ENCODE measurements around the gene PACSIN2. TPM values are rescaled to one million over a fixed set of nuclear protein-coding genes. Genes with fewer than 3 reads are reported as not detected.

PACSIN2 gene
- total and polyA plus RNA-seq, 2 experiments from 2014 or later: 23.5 to 57.3 TPM

- TF ChIP-seq ZNF462 (CRISPR knock-in tag; IDR thresholded peaks at IDR 0.05) (no peak), CTCF (conservative IDR thresholded peaks at IDR 0.05; ENCODE audit: low read depth in 2 of 2) (peak; percentile 62 to 84), ZNF114 (CRISPR knock-in tag; IDR thresholded peaks at IDR 0.05) (no peak), ETS1 (IDR thresholded peaks at IDR 0.05) (no peak)
These were observed 194.7 kb downstream of the PACSIN2 start (continued) for GRCh38 chr22:42820045-42820763.

Other genes starting within 250 kb of the PACSIN2 start
- gene ARFGAP3, start 157.9 kb downstream of the PACSIN2 start, total RNA-seq (2014; rRNA removed; shearing (Covaris generic)): 17.7 and 19.1 TPM in 2 replicates
- 13.0 and 14.8 TPM in 2 replicates for gene ARFGAP3, start 157.9 kb downstream of the PACSIN2 start, polyA plus RNA-seq (2016; fragmentation: Nextera tagmentation; extraction: Ambion mirVana)
- 3.5 and 5.5 TPM in 2 replicates for gene TTLL1, start 74.2 kb upstream of the PACSIN2 start, total RNA-seq (2014; rRNA removed; shearing (Covaris generic))
- gene TTLL1, start 74.2 kb upstream of the PACSIN2 start, polyA plus RNA-seq (2016; fragmentation: Nextera tagmentation; extraction: Ambion mirVana): 6.2 and 6.8 TPM in 2 replicates
- gene BIK, start 95.6 kb upstream of the PACSIN2 start, total RNA-seq (2014; rRNA removed; shearing (Covaris generic)): 5.6 and 9.8 TPM in 2 replicates
- gene BIK, start 95.6 kb upstream of the PACSIN2 start, polyA plus RNA-seq (2016; fragmentation: Nextera tagmentation; extraction: Ambion mirVana): 9.6 and 10.4 TPM in 2 replicates
- gene MCAT, start 128.2 kb upstream of the PACSIN2 start, total RNA-seq (2014; rRNA removed; shearing (Covaris generic)): 12.3 and 16.9 TPM in 2 replicates
- 9.7 and 10.4 TPM in 2 replicates for gene MCAT, start 128.2 kb upstream of the PACSIN2 start, polyA plus RNA-seq (2016; fragmentation: Nextera tagmentation; extraction: Ambion mirVana)
- 42.5 and 44.7 TPM in 2 replicates for gene TSPO, start 136.4 kb upstream of the PACSIN2 start, total RNA-seq (2014; rRNA removed; shearing (Covaris generic))
- 32.3 and 34.6 TPM in 2 replicates for gene TSPO, start 136.4 kb upstream of the PACSIN2 start, polyA plus RNA-seq (2016; fragmentation: Nextera tagmentation; extraction: Ambion mirVana)
- 129 and 147 TPM in 2 replicates for gene TTLL12, start 172.0 kb upstream of the PACSIN2 start, total RNA-seq (2014; rRNA removed; shearing (Covaris generic))
- gene TTLL12, start 172.0 kb upstream of the PACSIN2 start, polyA plus RNA-seq (2016; fragmentation: Nextera tagmentation; extraction: Ambion mirVana): 43.9 and 46.7 TPM in 2 replicates

Data from GM23338 (cell line).